ENCODE results near the gene MYO18A.

MYO18A gene

DNA sequence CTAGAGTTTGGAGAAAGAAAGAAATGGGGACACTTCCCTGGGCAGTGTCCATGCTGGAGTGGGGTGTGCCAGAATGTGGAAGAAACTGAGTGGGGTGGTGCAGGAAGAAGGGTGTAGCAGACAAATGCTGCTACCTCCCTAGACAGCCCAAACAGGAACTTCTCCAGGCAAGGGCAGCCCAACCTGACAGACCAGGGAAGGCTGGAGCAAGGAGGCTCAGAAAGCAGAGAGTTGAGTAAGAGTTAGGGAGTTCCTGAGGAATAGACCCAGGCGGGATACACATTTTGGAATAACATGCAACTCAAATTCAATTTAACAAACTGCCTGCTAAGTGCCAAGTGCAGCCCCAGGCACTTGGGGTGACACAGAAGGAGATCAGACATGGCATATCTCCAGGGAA is 1.0 kb upstream of the MYO18A start (continued):
- TF ChIP-seq, protein P1, sequence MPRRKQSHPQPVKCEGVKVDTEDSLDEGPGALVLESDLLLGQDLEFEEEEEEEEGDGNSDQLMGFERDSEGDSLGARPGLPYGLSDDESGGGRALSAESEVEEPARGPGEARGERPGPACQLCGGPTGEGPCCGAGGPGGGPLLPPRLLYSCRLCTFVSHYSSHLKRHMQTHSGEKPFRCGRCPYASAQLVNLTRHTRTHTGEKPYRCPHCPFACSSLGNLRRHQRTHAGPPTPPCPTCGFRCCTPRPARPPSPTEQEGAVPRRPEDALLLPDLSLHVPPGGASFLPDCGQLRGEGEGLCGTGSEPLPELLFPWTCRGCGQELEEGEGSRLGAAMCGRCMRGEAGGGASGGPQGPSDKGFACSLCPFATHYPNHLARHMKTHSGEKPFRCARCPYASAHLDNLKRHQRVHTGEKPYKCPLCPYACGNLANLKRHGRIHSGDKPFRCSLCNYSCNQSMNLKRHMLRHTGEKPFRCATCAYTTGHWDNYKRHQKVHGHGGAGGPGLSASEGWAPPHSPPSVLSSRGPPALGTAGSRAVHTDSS (tag by site-specific recombination; IDR thresholded peaks at IDR 0.05) = no peak
- TF ChIP-seq ZNF433 (tag by site-specific recombination; IDR thresholded peaks at IDR 0.05; ENCODE audit: low read depth) = no peak
- TF ChIP-seq, protein P2, sequence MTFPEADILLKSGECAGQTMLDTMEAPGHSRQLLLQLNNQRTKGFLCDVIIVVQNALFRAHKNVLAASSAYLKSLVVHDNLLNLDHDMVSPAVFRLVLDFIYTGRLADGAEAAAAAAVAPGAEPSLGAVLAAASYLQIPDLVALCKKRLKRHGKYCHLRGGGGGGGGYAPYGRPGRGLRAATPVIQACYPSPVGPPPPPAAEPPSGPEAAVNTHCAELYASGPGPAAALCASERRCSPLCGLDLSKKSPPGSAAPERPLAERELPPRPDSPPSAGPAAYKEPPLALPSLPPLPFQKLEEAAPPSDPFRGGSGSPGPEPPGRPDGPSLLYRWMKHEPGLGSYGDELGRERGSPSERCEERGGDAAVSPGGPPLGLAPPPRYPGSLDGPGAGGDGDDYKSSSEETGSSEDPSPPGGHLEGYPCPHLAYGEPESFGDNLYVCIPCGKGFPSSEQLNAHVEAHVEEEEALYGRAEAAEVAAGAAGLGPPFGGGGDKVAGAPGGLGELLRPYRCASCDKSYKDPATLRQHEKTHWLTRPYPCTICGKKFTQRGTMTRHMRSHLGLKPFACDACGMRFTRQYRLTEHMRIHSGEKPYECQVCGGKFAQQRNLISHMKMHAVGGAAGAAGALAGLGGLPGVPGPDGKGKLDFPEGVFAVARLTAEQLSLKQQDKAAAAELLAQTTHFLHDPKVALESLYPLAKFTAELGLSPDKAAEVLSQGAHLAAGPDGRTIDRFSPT (tag by site-specific recombination; IDR thresholded peaks at IDR 0.05) = no peak

DNA sequence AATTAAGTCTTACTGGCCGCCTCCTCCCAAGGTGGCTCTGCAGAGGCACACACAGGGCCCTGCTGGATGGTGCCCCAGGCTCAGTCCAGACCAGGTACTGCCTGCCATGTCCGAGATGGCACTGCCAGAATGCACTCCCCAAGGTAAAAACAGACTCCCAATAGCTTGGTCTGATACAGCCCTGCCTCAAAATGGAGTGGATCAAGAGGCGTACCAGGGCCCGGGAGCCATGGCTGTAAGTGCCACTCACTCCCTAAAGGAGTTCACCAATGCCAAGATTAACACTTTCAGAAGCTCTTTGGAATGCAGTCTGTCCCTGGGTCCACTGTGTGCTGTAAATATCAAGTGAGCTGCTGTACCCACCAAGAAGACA is 576 bp upstream of the MYO18A start:
- Histone ChIP-seq H3K36me3 (ENCODE audit: control insufficient read depth in 2 of 2, insufficient read depth in 1 of 2, low read length in 2 of 2) (no peaks in the 10 kb centered on the region), H3K4me1 (ENCODE audit: control insufficient read depth, insufficient read depth, low read length) (peaks cover 3% of the 10 kb centered on the region; the same call in 1 of the 2 replicates), H3K9me3 (ENCODE audit: control insufficient read depth, insufficient read depth, low read depth, low read length) (no peaks in the 10 kb centered on the region), H3K4me3 (ENCODE audit: low read depth, low read length) (no peak overlapping the region), H3K27ac (ENCODE audit: extremely low read depth, low read depth, low read length) (peak overlapping the region; percentile 20; the same call in 1 of the 2 replicates)
- ChIA-PET CTCF (interaction anchor here (0.6 to 9.3 kb wide), 24 partner anchors 9 to 424 kb away, joined by 3 to 175 read pairs (median 6); no protein-coding TSS in a partner anchor), POLR2A (interaction anchor here (0.6 to 6.1 kb wide), 6 partner anchors 9 to 57 kb away, joined by 3 to 60 read pairs (median 8); no protein-coding TSS in a partner anchor)
- TF ChIP-seq ZNF623 (tag by site-specific recombination; IDR thresholded peaks at IDR 0.05) (no peak), ZNF501 (tag by site-specific recombination; IDR thresholded peaks at IDR 0.05) (0 out of 2 replicates have a peak, but pooled peaks have one; percentile 5), ZNF335 (tag by site-specific recombination; conservative IDR thresholded peaks at IDR 0.05) (0 out of 2 replicates have a peak, but pooled peaks have one; percentile 35), ZNF239 (tag by site-specific recombination; IDR thresholded peaks at IDR 0.05) (no peak), ZBTB8A (tag by site-specific recombination; IDR thresholded peaks at IDR 0.05) (0 out of 2 replicates have a peak, but pooled peaks have one; percentile 9), FEZF1 (tag by site-specific recombination; IDR thresholded peaks at IDR 0.05) (0 out of 2 replicates have a peak, but pooled peaks have one; percentile 6)

DNA sequence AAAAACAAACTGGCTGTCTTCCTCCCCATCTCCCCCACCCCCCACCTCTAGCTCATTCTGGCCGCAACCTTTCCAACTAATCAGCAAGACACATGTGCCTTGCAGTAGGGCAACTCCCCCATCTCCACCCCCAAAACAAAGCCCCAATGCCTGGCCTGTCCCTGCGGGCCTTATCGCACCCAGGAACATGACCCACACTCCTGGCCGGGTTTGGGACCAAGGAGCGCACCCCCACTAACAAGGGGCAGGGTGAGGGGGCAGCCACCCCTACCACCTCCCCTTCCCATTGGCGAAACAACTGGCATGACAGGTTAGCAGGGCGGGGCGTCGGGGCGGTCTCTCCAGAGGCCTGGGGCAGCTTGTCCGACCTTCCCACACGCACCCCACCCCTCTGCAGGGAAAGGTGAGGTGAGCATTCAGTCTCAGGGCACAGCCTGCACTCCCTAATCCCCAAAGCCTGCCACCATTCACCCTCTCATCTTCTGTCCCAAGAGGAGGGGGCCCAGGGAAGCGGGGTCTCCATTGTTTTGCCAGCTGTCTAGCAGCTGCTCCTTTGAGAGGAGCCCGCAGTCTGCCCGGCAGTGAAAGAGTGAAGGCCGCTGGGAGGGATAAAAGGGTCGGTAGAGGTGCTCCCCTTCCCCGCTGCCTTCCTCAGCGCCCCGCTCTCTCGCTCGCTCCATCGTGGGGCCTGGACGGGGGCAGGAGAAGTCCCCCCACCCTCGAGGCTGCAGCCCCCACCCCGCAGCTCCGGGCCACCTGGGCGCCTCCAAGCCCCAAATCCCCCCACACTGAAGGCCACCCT is 765 bp downstream of the MYO18A start:
- Histone ChIP-seq H3K36me3 (ENCODE audit: control insufficient read depth in 2 of 2, insufficient read depth in 1 of 2, low read length in 2 of 2) (no peaks in the 10 kb centered on the region; a peak in 1 of 3 replicates), H3K9me3 (ENCODE audit: control insufficient read depth, insufficient read depth, low read depth, low read length) (no peaks in the 10 kb centered on the region), H3K27ac (ENCODE audit: extremely low read depth, low read depth, low read length) (no peak overlapping the region), H3K4me1 (ENCODE audit: control insufficient read depth, insufficient read depth, low read length) (peaks cover 3% of the 10 kb centered on the region; the same call in 1 of the 2 replicates), H3K4me3 (ENCODE audit: low read depth, low read length) (peak overlapping the region; percentile 57)
- ChIA-PET CTCF (interaction anchor here (0.6 to 9.3 kb wide), 28 partner anchors 8 to 425 kb away, joined by 3 to 175 read pairs (median 5); partner anchors contain the start of gene DHRS13), POLR2A (interaction anchor here (0.6 to 6.1 kb wide), 17 partner anchors 10 to 1627 kb away, joined by 3 to 60 read pairs (median 4); partner anchors contain the start of gene NUFIP2)
- peak; percentile 85 for TF ChIP-seq KLF1 (tag by site-specific recombination; IDR thresholded peaks at IDR 0.05)
- TF ChIP-seq ZNF341 (tag by site-specific recombination; IDR thresholded peaks at IDR 0.05; ENCODE audit: low read depth) = peak; percentile 50
- peak; percentile 38; the same call in 1 of the 2 replicates for TF ChIP-seq ZNF335 (tag by site-specific recombination; conservative IDR thresholded peaks at IDR 0.05)
- TF ChIP-seq ZNF19 (tag by site-specific recombination; IDR thresholded peaks at IDR 0.05; ENCODE audit: low read depth) = no peak
- no peak for TF ChIP-seq ZNF16 (tag by site-specific recombination; IDR thresholded peaks at IDR 0.05; ENCODE audit: low read depth)
- no peak for TF ChIP-seq ZNF548 (tag by site-specific recombination; IDR thresholded peaks at IDR 0.05)
- no peak for TF ChIP-seq ZNF561 (tag by site-specific recombination; IDR thresholded peaks at IDR 0.05; ENCODE audit: borderline replicate concordance)
- no peak for TF ChIP-seq ZNF169 (tag by site-specific recombination; IDR thresholded peaks at IDR 0.05)
- no peak for TF ChIP-seq ZNF114 (tag by site-specific recombination; IDR thresholded peaks at IDR 0.05)
- TF ChIP-seq ZNF292 (tag by site-specific recombination; IDR thresholded peaks at IDR 0.05; ENCODE audit: borderline replicate concordance, low read depth) = no peak
- no peak for TF ChIP-seq ZNF433 (tag by site-specific recombination; IDR thresholded peaks at IDR 0.05; ENCODE audit: low read depth)
- TF ChIP-seq, protein P3, sequence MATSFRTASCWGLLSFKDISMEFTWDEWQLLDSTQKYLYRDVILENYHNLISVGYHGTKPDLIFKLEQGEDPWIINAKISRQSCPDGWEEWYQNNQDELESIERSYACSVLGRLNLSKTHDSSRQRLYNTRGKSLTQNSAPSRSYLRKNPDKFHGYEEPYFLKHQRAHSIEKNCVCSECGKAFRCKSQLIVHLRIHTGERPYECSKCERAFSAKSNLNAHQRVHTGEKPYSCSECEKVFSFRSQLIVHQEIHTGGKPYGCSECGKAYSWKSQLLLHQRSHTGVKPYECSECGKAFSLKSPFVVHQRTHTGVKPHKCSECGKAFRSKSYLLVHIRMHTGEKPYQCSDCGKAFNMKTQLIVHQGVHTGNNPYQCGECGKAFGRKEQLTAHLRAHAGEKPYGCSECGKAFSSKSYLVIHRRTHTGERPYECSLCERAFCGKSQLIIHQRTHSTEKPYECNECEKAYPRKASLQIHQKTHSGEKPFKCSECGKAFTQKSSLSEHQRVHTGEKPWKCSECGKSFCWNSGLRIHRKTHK (tag by site-specific recombination; IDR thresholded peaks at IDR 0.05) = no peak
- no peak for TF ChIP-seq ZNF654 (tag by site-specific recombination; IDR thresholded peaks at IDR 0.05; ENCODE audit: low read depth)
- TF ChIP-seq KLF9 (tag by site-specific recombination; IDR thresholded peaks at IDR 0.05; ENCODE audit: low read depth) = 0 out of 2 replicates have a peak, but pooled peaks have one; percentile 18
- TF ChIP-seq ZFP37 (tag by site-specific recombination; IDR thresholded peaks at IDR 0.05) = no peak
- TF ChIP-seq, protein P4, sequence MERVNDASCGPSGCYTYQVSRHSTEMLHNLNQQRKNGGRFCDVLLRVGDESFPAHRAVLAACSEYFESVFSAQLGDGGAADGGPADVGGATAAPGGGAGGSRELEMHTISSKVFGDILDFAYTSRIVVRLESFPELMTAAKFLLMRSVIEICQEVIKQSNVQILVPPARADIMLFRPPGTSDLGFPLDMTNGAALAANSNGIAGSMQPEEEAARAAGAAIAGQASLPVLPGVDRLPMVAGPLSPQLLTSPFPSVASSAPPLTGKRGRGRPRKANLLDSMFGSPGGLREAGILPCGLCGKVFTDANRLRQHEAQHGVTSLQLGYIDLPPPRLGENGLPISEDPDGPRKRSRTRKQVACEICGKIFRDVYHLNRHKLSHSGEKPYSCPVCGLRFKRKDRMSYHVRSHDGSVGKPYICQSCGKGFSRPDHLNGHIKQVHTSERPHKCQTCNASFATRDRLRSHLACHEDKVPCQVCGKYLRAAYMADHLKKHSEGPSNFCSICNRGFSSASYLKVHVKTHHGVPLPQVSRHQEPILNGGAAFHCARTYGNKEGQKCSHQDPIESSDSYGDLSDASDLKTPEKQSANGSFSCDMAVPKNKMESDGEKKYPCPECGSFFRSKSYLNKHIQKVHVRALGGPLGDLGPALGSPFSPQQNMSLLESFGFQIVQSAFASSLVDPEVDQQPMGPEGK (tag by site-specific recombination; IDR thresholded peaks at IDR 0.05) = peak; percentile 67
- no peak for TF ChIP-seq ZNF248 (tag by site-specific recombination; IDR thresholded peaks at IDR 0.05)
- no peak for TF ChIP-seq ZNF155 (tag by site-specific recombination; IDR thresholded peaks at IDR 0.05)

Measured in HEK293 (cell line).